Endothelial cell of umbilical vein (primary cell): ENCODE data around the gene PRKAG2. TPM values are rescaled to one million over a fixed set of nuclear protein-coding genes. Genes with fewer than 3 reads are reported as not detected.

Source experiments
- BruUV-seq: library from RNA; stranded (reverse); fragments of 400-500 nt; replicated peaks from 2 replicates; lab custom pipeline; 2021; lab: Mats Ljungman, UMichigan
- CTCF ChIA-PET: fragments of 300-600, 350-600 bp; sonication (Branson Sonifier 250); formaldehyde crosslinking; loops from one replicate; lab custom pipeline; 2021; ENCODE audit warnings: antibody characterized with exemption, inconsistent platforms; lab: Charles Lee
- POLR2A ChIA-PET: fragments of 300-600, 350-600 bp; sonication (Branson Sonifier 250); formaldehyde crosslinking; loops from one replicate; lab custom pipeline; 2021; ENCODE audit warnings: antibody characterized with exemption, inconsistent platforms; lab: Charles Lee
- DNase-seq: peaks from one replicate; pipeline ENCODE4 v3.0.0-alpha.2; 2011; ENCODE audit warnings: low read depth, low spot score
- FAIRE-seq: peaks from 2 replicates; lab custom pipeline; 2011; peaks lifted over from hg19 to GRCh38; lab: Jason Lieb, UNC
- H2AFZ ChIP-seq: 2 replicates; pipeline ENCODE4 v1.6.0; 2012; ENCODE audit warnings: low read depth, low read length, control low read depth, inconsistent platforms
- H3K27ac ChIP-seq: 2 replicates; pipeline ENCODE4 v1.5.1; 2011; ENCODE audit warnings: low read depth, mild to moderate bottlenecking, control low read depth, low read length, moderate library complexity; ENCODE audit not compliant: insufficient read depth
- H3K27me3 ChIP-seq, 2 experiments: 2 replicates each; pipeline versions ENCODE4 v1.6.0 to v1.6.1; 2011; ENCODE audit warnings: low read length in 2 of 2, mixed read lengths in 1 of 2; ENCODE audit not compliant: control insufficient read depth in 2 of 2, insufficient read depth in 2 of 2
- H3K36me3 ChIP-seq, 2 experiments: 2 replicates in 1 of 2; 3 replicates in 1 of 2; pipeline ENCODE4 v1.5.1; 2011; ENCODE audit warnings: low read length in 2 of 2, mild to moderate bottlenecking in 1 of 2, moderate library complexity in 1 of 2; ENCODE audit not compliant: control insufficient read depth in 2 of 2, insufficient read depth in 2 of 2; ENCODE audit errors: extremely low read depth in 1 of 2
- H3K4me1 ChIP-seq: 3 replicates; pipeline ENCODE4 v1.5.1; 2011; ENCODE audit warnings: mild to moderate bottlenecking, low read length; ENCODE audit not compliant: control insufficient read depth, insufficient read depth; ENCODE audit errors: extremely low read depth
- H3K4me2 ChIP-seq: 2 replicates; pipeline ENCODE4 v1.6.1; 2011; ENCODE audit warnings: low read length, control low read depth, mixed read lengths; ENCODE audit not compliant: insufficient read depth
- H3K4me3 ChIP-seq, 3 experiments: fragments of 200-600 bp in 1 of 3; sonication (generic), shearing (Covaris generic) in 1 of 3; replicated peaks in 1 of 3; 2 replicates each; pipeline ENCODE4 v1.5.1; 2011 to 2016; ENCODE audit warnings: control low read depth in 3 of 3, low read length in 3 of 3, mild to moderate bottlenecking in 2 of 3, inconsistent platforms in 1 of 3, low read depth in 1 of 3, moderate library complexity in 1 of 3; ENCODE audit not compliant: insufficient read depth in 1 of 3
- H3K79me2 ChIP-seq: 2 replicates; pipeline ENCODE4 v1.6.0; 2012; ENCODE audit warnings: low read length, inconsistent platforms; ENCODE audit not compliant: control insufficient read depth, insufficient read depth
- H3K9ac ChIP-seq: replicated peaks from 2 replicates; pipeline ENCODE3; 2011; ENCODE audit warnings: low read length, control low read depth; ENCODE audit not compliant: insufficient read depth; ENCODE audit errors: extremely low read depth
- H3K9me1 ChIP-seq: replicated peaks from 3 replicates; pipeline ENCODE4 v1.6.0; 2011; ENCODE audit warnings: mild to moderate bottlenecking, low read length; ENCODE audit not compliant: control insufficient read depth, insufficient read depth; ENCODE audit errors: extremely low read depth
- H3K9me3 ChIP-seq: replicated peaks from 2 replicates; pipeline ENCODE4 v1.5.1; 2012; ENCODE audit warnings: low read length, inconsistent platforms; ENCODE audit not compliant: control insufficient read depth, insufficient read depth
- H4K20me1 ChIP-seq: replicated peaks from 2 replicates; pipeline ENCODE3; 2011; ENCODE audit warnings: mild to moderate bottlenecking, low read length; ENCODE audit not compliant: control insufficient read depth, insufficient read depth; ENCODE audit errors: extremely low read depth
- EZH2 ChIP-seq: IDR thresholded peaks from 2 replicates; pipeline ENCODE4 v1.6.1; 2012; ENCODE audit warnings: borderline replicate concordance, low read depth, mild to moderate bottlenecking, moderate library complexity, low read length, inconsistent platforms; ENCODE audit not compliant: severe bottlenecking
- FOS ChIP-seq: IDR thresholded peaks from 2 replicates; pipeline ENCODE4 v1.6.1; 2011; ENCODE audit warnings: mild to moderate bottlenecking, low read length, moderate library complexity, borderline replicate concordance; ENCODE audit not compliant: insufficient read depth
- GATA2 ChIP-seq: IDR thresholded peaks from 2 replicates; pipeline ENCODE4 v1.7.0; 2011; ENCODE audit warnings: low read depth, mild to moderate bottlenecking, moderate library complexity, mixed read lengths, low read length; ENCODE audit not compliant: insufficient read length, insufficient read depth
- JUN ChIP-seq: IDR thresholded peaks from 2 replicates; pipeline ENCODE4 v1.6.1; 2011; ENCODE audit warnings: borderline replicate concordance, low read depth; ENCODE audit not compliant: insufficient read length, insufficient read depth
- POLR2AphosphoS5 ChIP-seq: IDR thresholded peaks from 2 replicates; pipeline ENCODE4 v1.6.1; 2012; ENCODE audit warnings: low read depth, mild to moderate bottlenecking, control low read depth, low read length, moderate library complexity; ENCODE audit not compliant: insufficient read depth
- dilution Hi-C: fragments of 300-500 bp; cut with MboI; formaldehyde crosslinking; loops from one replicate; pipeline ENCODE4 v1.15.0; 2019; ENCODE audit warnings: low sequenced_read_pairs; ENCODE audit not compliant: extremely low pct_ligation_motif_present
- intact Hi-C: fragments of 100-400 bp; cut with micrococcal nuclease; formaldehyde crosslinking; loops from one replicate; pipeline ENCODE4 v1.10.0; 2022
- polyA plus RNA-seq, 4 experiments: library from polyadenylated mRNA; depleted of rRNA in 3 of 4; stranded (reverse) in 3 of 4; unstranded in 1 of 4; fragments of >200 nt; gene quantifications; 2 replicates each; pipeline versions ENCODE4 v1.2.1 to v1.2.3, GENCODE V29; 2011 to 2012; ENCODE audit warnings: missing spikeins in 1 of 4
- total RNA-seq: library from RNA; stranded (reverse); gene quantifications from 2 replicates; pipeline ENCODE4 v1.2.3, GENCODE V29; 2021
- TF ChIP-seq, protein P1 (sequence below), 2 donors: IDR thresholded peaks; 1 replicate in 1 of 2; 2 replicates in 1 of 2; pipeline ENCODE4 v1.5.1; 2011; ENCODE audit warnings: low read length in 2 of 2, mild to moderate bottlenecking in 2 of 2, moderate library complexity in 2 of 2, control low read depth in 1 of 2, inconsistent platforms in 1 of 2, low read depth in 1 of 2; ENCODE audit not compliant: insufficient read depth in 1 of 2; ENCODE audit errors: extremely low read depth in 1 of 2

PRKAG2 gene
- total and polyA plus RNA-seq, 2 donors (not counting 3 experiments of a cell fraction or from before 2014, with no cell fraction given) = 19.3 to 51.5 TPM

DNA sequence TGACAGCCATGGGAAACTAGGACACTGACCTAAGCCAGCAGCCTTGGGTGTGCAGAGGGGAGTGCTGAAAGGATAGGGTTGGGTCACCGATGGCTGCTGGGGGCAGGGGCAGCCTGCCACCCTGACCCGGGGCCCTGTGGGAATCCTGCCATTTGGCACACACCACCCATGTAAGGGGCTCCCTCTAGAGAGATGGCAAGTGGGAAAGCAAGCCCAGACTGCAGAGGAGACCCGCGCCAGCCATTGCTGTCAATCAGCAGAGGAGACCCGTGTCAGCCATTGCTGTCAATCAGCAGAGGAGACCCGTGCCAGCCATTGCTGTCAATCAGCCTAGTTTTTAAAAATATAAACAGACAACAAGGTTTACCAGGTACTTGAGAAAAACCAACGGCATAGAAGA is 27.4 kb upstream of the PRKAG2 start:
- Histone ChIP-seq H3K27me3 (no peaks in the 10 kb centered on the region), H3K9me1 (no peaks in the 10 kb centered on the region), H3K36me3 (no peaks in the 10 kb centered on the region), H3K79me2 (no peaks in the 10 kb centered on the region), H3K4me3 (no peak overlapping the region), H3K27ac (no peak overlapping the region), H3K9ac (no peak overlapping the region), H2AFZ (no peak overlapping the region), H3K4me1 (no peaks in the 10 kb centered on the region), H3K9me3 (no peaks in the 10 kb centered on the region), H3K4me2 (no peak overlapping the region), H4K20me1 (no peaks in the 10 kb centered on the region)
- POLR2A ChIA-PET = no interaction called here
- DNase-seq (no peak), FAIRE-seq (no peak)
- intact Hi-C loops (no loop called here), dilution Hi-C loops (no loop called here)
- TF ChIP-seq, protein P1, sequence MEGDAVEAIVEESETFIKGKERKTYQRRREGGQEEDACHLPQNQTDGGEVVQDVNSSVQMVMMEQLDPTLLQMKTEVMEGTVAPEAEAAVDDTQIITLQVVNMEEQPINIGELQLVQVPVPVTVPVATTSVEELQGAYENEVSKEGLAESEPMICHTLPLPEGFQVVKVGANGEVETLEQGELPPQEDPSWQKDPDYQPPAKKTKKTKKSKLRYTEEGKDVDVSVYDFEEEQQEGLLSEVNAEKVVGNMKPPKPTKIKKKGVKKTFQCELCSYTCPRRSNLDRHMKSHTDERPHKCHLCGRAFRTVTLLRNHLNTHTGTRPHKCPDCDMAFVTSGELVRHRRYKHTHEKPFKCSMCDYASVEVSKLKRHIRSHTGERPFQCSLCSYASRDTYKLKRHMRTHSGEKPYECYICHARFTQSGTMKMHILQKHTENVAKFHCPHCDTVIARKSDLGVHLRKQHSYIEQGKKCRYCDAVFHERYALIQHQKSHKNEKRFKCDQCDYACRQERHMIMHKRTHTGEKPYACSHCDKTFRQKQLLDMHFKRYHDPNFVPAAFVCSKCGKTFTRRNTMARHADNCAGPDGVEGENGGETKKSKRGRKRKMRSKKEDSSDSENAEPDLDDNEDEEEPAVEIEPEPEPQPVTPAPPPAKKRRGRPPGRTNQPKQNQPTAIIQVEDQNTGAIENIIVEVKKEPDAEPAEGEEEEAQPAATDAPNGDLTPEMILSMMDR (IDR thresholded peaks at IDR 0.05; ENCODE audit: extremely low read depth in 1 of 2, insufficient read depth in 1 of 2, low read depth in 1 of 2, low read length in 2 of 2) = no peak
- TF ChIP-seq FOS (no peak), EZH2 (no peak), JUN (no peak), POLR2AphosphoS5 (no peak), GATA2 (no peak)
- CTCF ChIA-PET = no interaction called here
- BruUV-seq = no TSS peak
